Right lobe of liver (tissue), 6 donors: ENCODE data around the gene FKTN. TPM values are rescaled to one million over a fixed set of nuclear protein-coding genes. Genes with fewer than 3 reads are reported as not detected.
A peak's percentile ranks its signal among the peaks of the same experiment; 100 is the strongest.

Source experiments
- ATAC-seq, 4 donors: fragments of 200-7000 bp; cut with Tn5 transposase; one replicate each; pipeline ENCODE4 v1.9.1; 2020; ENCODE audit warnings: mild to moderate bottlenecking in 4 of 4, moderate library complexity in 4 of 4
- DNase-seq, 3 donors: peaks; one replicate each; pipeline ENCODE4 v3.0.0-alpha.2; 2020
- H3K27ac ChIP-seq, 3 donors: fragments of 200-600 bp; one replicate each; pipeline ENCODE4 v1.8.0; 2022
- H3K27me3 ChIP-seq, 2 donors: fragments of 200-600 bp; one replicate each; pipeline ENCODE4 v1.8.0; 2022
- H3K36me3 ChIP-seq, 4 donors: fragments of 200-600 bp; sonication (generic) in 1 of 4; one replicate each; pipeline versions ENCODE4 v1.5.1 to v1.8.0; 2017 to 2022; ENCODE audit warnings: control low read depth in 1 of 4
- H3K4me1 ChIP-seq, 4 donors: fragments of 200-600 bp; sonication (generic) in 1 of 4; one replicate each; pipeline versions ENCODE4 v1.5.1 to v1.8.0; 2017 to 2022; ENCODE audit warnings: control low read depth in 1 of 4
- H3K4me3 ChIP-seq, 3 donors: fragments of 200-600 bp; one replicate each; pipeline ENCODE4 v1.8.0; 2022
- H3K9me3 ChIP-seq, 4 donors: fragments of 200-600 bp; sonication (generic) in 1 of 4; one replicate each; pipeline versions ENCODE4 v1.5.1 to v1.8.0; 2017 to 2022; ENCODE audit warnings: control low read depth in 1 of 4
- CTCF ChIP-seq, 4 donors: fragments of 200-600 bp in 3 of 4; fragments of 450-650 bp in 1 of 4; IDR thresholded peaks; one replicate each; pipeline versions ENCODE4 v1.5.1 to v1.8.0; 2016 to 2022; ENCODE audit warnings: antibody characterized with exemption in 4 of 4, mild to moderate bottlenecking in 2 of 4
- POLR2A ChIP-seq: fragments of 450-650 bp; IDR thresholded peaks from one replicate; pipeline ENCODE4 v1.6.1; 2017; ENCODE audit warnings: antibody characterized with exemption, mild to moderate bottlenecking
- WGBS: methylation state at CpG from one replicate; pipeline ENCODE4 v1.1.6; 2018; ENCODE audit warnings: low coverage, low lambda C conversion rate; ENCODE audit not compliant: insufficient coverage; ENCODE audit errors: missing lambda C conversion rate; 5-methylcytosine and 5-hydroxymethylcytosine counted together
- intact Hi-C, 2 donors: fragments of 100-400 bp; cut with DNase I; formaldehyde crosslinking; loops; one replicate each; pipeline versions ENCODE4 v1.11.2 to v1.14.1; 2022
- long read RNA-seq: library from polyadenylated mRNA; unstranded; transcript quantifications from one replicate; pipeline ENCODE4 v2.0.0, GENCODE V29; 2019
- total RNA-seq, 6 experiments: library from RNA; depleted of rRNA in 2 of 6; stranded (reverse); fragments of >200 nt in 2 of 6; fragmentation: NEBNext Ultra II Directional in 3 of 6; extraction: Animal tissue kit (Norgen Biotek cat#: 25700) in 3 of 6; gene quantifications; one replicate each; pipeline versions ENCODE4 v1.1.0 to v1.2.4, GENCODE V29; 2016 to 2023
- donor health status: DM: no; HTN: yes; CAD: no.
- donor health status: DM: no; HTN: no; CAD: no.
- donor health status: DM: no; HTN: no; CAD: no.
- donor health status: DM: no; HTN: yes; CAD: no.
- donor health status: DM: no; HTN: yes; CAD: no.

The FKTN gene
- 1 to 10 TPM; 4.5 to 9.8 (median 7.2) TPM for total RNA-seq
- long read RNA-seq, partial matches to known transcripts: 0 of 1 reads
- long read RNA-seq, other reads (novel, unspliced or antisense): 1 of 1 reads

- peak; percentile 90 to 93 (median 93) for DNase-seq
- 1% methylated on average over 27 of the region's 49 CpGs for WGBS
- intact Hi-C loops: no loop called here
- ATAC-seq: peak; percentile 98 to 100 (median 99)
- Histone ChIP-seq H3K27me3 (no peaks in the 10 kb centered on the region), H3K4me3 (peak within 1 kb of the TSS; percentile 72 to 95 (median 88)), H3K9me3 (peaks cover 0 to 4% (median 0%) of the 10 kb centered on the region in 4 donors), H3K27ac (peak within 1 kb of the TSS in 2 of 3 donors; percentile 32 to 69), H3K36me3 (no peaks in the 10 kb centered on the region), H3K4me1 (peaks cover 0 to 6% (median 0%) of the 10 kb centered on the region in 4 donors)
- no peak for TF ChIP-seq CTCF (IDR thresholded peaks at IDR 0.05)
- peak; percentile 37 for TF ChIP-seq POLR2A
Measured at GRCh38 chr9:105557804-105558610, at the start of gene FKTN. Gene FKTN (plus strand): TSS chr9:105558131. CDS start chr9:105575033, 16,902 bp downstream.

GRCh38 chr9:105508530-105508929 is 49.4 kb upstream of the FKTN start:
- Histone ChIP-seq H3K27ac (no peak overlapping the region), H3K36me3 (no peaks in the 10 kb centered on the region), H3K27me3 (no peaks in the 10 kb centered on the region), H3K4me3 (no peak overlapping the region), H3K9me3 (no peaks in the 10 kb centered on the region), H3K4me1 (no peaks in the 10 kb centered on the region)
- no peak for ATAC-seq
- 87% methylated on average over 2 of the region's 2 CpGs for WGBS
- TF ChIP-seq POLR2A (no peak), CTCF (IDR thresholded peaks at IDR 0.05) (no peak)
- no peak for DNase-seq
- intact Hi-C loops: no loop called here

- H3K36me3 ChIP-seq: no peaks in the 10 kb centered on the region
- TF ChIP-seq CTCF (IDR thresholded peaks at IDR 0.05): no peak
- no peak for TF ChIP-seq POLR2A
- 67% methylated on average over 1 of the region's 1 CpG for WGBS
- H3K27me3 ChIP-seq: no peaks in the 10 kb centered on the region
- ATAC-seq (no peak), DNase-seq (no peak)
- no peaks in the 10 kb centered on the region for H3K4me1 ChIP-seq
- H3K9me3 ChIP-seq: no peaks in the 10 kb centered on the region
- intact Hi-C loops: no loop called here
- H3K4me3 ChIP-seq: no peak overlapping the region
- no peak overlapping the region for H3K27ac ChIP-seq
Measured at GRCh38 chr9:105510024-105510423, 47.9 kb upstream of the FKTN start.

GRCh38 chr9:105511446-105511845 is 46.5 kb upstream of the FKTN start:
- no peak for TF ChIP-seq POLR2A
- TF ChIP-seq CTCF (IDR thresholded peaks at IDR 0.05): no peak
- no peak overlapping the region for H3K27ac ChIP-seq
- intact Hi-C loops: no loop called here
- ATAC-seq: no peak
- no peaks in the 10 kb centered on the region for H3K9me3 ChIP-seq
- H3K4me3 ChIP-seq: no peak overlapping the region
- no peaks in the 10 kb centered on the region for H3K27me3 ChIP-seq
- no peaks in the 10 kb centered on the region for H3K4me1 ChIP-seq
- H3K36me3 ChIP-seq: no peaks in the 10 kb centered on the region
- DNase-seq: no peak
